ENCODE data around the gene CRYM.

DNA sequence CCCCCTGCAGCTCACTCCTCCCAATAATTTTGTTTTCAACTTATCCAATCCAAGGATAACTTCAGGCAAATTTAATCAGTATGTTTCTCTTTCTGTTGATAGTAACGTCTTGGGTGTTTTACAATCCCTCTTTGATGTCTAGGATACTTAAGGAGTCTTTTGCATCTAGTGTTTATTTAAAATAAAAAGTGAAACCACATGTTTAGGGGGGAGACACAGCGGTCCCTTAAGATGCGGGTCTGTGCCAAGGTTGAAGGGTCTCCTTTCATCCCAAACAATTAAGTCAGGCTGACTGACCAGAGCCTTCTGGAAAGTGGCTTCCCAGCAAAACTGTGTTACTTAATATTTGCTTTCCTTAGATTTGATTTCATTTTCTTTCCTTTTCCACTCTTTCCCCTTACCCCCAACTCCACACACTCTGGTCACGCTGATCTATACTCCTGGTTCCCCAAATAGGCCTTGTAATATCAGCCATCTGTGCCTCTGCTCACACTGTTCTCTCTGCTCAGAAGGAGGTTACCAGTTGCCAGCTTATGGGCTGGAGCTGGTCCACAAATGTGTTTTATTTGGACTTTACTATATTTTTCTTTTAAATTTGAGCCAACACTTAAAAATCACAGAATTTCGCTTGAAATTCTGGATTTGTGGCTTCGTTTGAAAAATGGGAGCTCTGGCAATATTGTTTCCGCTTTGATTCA lies 33.4 kb downstream of the CRYM start:
- TF ChIP-seq POLR2A (IDR thresholded peaks at IDR 0.05; ENCODE audit: low read depth, low read length) (no peak), TAF1 (IDR thresholded peaks at IDR 0.05; ENCODE audit: borderline replicate concordance, low read depth, low read length) (no peak), POLR2AphosphoS5 (IDR thresholded peaks at IDR 0.05; ENCODE audit: low read depth, low read length) (no peak)
